HepG2 (cell line): Measurements from ENCODE around the gene KCNMB2. TPM values are rescaled to one million over a fixed set of nuclear protein-coding genes. Genes with fewer than 3 reads are reported as not detected.

Source experiments
- ATAC-seq: fragments of 200-7000 bp; cut with Tn5 transposase; 3 replicates; pipeline ENCODE4 v1.9.1; 2020; ENCODE audit warnings: mild to moderate bottlenecking, moderate library complexity
- BruUV-seq: library from RNA; stranded (reverse); fragments of 400-500 nt; replicated peaks from 2 replicates; lab custom pipeline; 2021; lab: Mats Ljungman, UMichigan
- CTCF ChIA-PET: fragments of 300-600 bp; formaldehyde crosslinking; extraction: SDS; loops from one replicate; lab custom pipeline; 2021; ENCODE audit warnings: low total read pairs, inconsistent platforms, low intra/inter-chr PET ratio; lab: Yijun Ruan, JAX
- POLR2A ChIA-PET: fragments of 350-600 bp; sonication (Branson Sonifier 250); formaldehyde crosslinking; loops from one replicate; lab custom pipeline; 2020; ENCODE audit warnings: antibody characterized with exemption, inconsistent platforms; lab: Yijun Ruan, JAX
- DNase-seq: peaks from one replicate; pipeline ENCODE4 v3.0.0-alpha.2; 2015; ENCODE audit warnings: low spot score
- FAIRE-seq: peaks from 3 replicates; lab custom pipeline; 2011; peaks lifted over from hg19 to GRCh38; lab: Jason Lieb, UNC
- H2AFZ ChIP-seq: one replicate; pipeline ENCODE4 v1.6.1; 2011; ENCODE audit warnings: low read length, inconsistent platforms
- H3K27ac ChIP-seq: fragments of 300-600 bp; 3 replicates; pipeline ENCODE4 v1.8.0; 2011; ENCODE audit warnings: mixed run types, mild to moderate bottlenecking, mixed read lengths, low read length, inconsistent platforms; ENCODE audit not compliant: insufficient read depth; ENCODE audit errors: extremely low read length
- H3K27me3 ChIP-seq, 2 experiments: fragments of 200-600 bp in 1 of 2; 2 replicates in 1 of 2; 3 replicates in 1 of 2; pipeline versions ENCODE4 v1.6.0 to v1.8.0; 2011; ENCODE audit warnings: low read length in 2 of 2, mild to moderate bottlenecking in 2 of 2, moderate library complexity in 2 of 2, inconsistent platforms in 1 of 2; ENCODE audit not compliant: insufficient read depth in 2 of 2, control insufficient read depth in 1 of 2
- H3K36me3 ChIP-seq, 2 experiments: fragments of 200-600 bp in 1 of 2; replicated peaks in 1 of 2; 2 replicates in 1 of 2; 3 replicates in 1 of 2; pipeline versions ENCODE4 v1.5.1 to v1.8.0; 2011; ENCODE audit warnings: low read length in 2 of 2, inconsistent platforms in 1 of 2; ENCODE audit not compliant: insufficient read depth in 2 of 2, control insufficient read depth in 1 of 2
- H3K4me1 ChIP-seq: 2 replicates; pipeline ENCODE4 v1.5.1; 2012; ENCODE audit warnings: low read length, inconsistent platforms; ENCODE audit not compliant: insufficient read depth
- H3K4me2 ChIP-seq: 2 replicates; pipeline ENCODE4 v1.6.0; 2011; ENCODE audit warnings: low read depth, low read length, inconsistent platforms
- H3K4me3 ChIP-seq, 3 experiments: fragments of 200-600 bp in 1 of 3; sonication (generic), shearing (Covaris generic) in 1 of 3; replicated peaks in 1 of 3; 2 replicates each; pipeline ENCODE4 v1.5.1; 2011 to 2016; ENCODE audit warnings: low read length in 3 of 3, inconsistent platforms in 2 of 3, low read depth in 2 of 3, mild to moderate bottlenecking in 2 of 3, control low read depth in 1 of 3, mixed read lengths in 1 of 3; ENCODE audit not compliant: insufficient read depth in 1 of 3
- H3K79me2 ChIP-seq: one replicate; pipeline ENCODE4 v1.6.1; 2011; ENCODE audit warnings: low read length, inconsistent platforms; ENCODE audit not compliant: insufficient read depth
- H3K9ac ChIP-seq: 2 replicates; pipeline ENCODE4 v1.6.0; 2011; ENCODE audit warnings: mild to moderate bottlenecking, low read depth, low read length, inconsistent platforms; ENCODE audit not compliant: insufficient read depth
- H3K9me3 ChIP-seq: 2 replicates; pipeline ENCODE4 v1.5.1; 2012; ENCODE audit warnings: mild to moderate bottlenecking, low read length
- H4K20me1 ChIP-seq: 2 replicates; pipeline ENCODE4 v1.6.0; 2011; ENCODE audit warnings: inconsistent platforms, mild to moderate bottlenecking, low read length, moderate library complexity; ENCODE audit not compliant: insufficient read depth
- DR1 ChIP-seq: sonication (generic); formaldehyde crosslinking; IDR thresholded peaks from 2 replicates; pipeline ENCODE4 v1.8.0; 2021; ENCODE audit warnings: mild to moderate bottlenecking, missing genetic modification reagents, inconsistent platforms
- EED ChIP-seq: sonication (generic); formaldehyde crosslinking; IDR thresholded peaks from 2 replicates; pipeline ENCODE4 v1.5.0; 2020; ENCODE audit warnings: mild to moderate bottlenecking, missing genetic modification reagents
- GTF2F1 ChIP-seq: fragments of 150-350 bp; IDR thresholded peaks from 2 replicates; pipeline ENCODE4 v1.6.1; 2014; ENCODE audit warnings: low read length
- NAIF1 ChIP-seq: sonication (generic); formaldehyde crosslinking; IDR thresholded peaks from 2 replicates; pipeline ENCODE4 v1.5.0; 2020; ENCODE audit warnings: mild to moderate bottlenecking, missing genetic modification reagents, borderline replicate concordance
- TBL1XR1 ChIP-seq: fragments of 150-350 bp; IDR thresholded peaks from 2 replicates; pipeline ENCODE4 v1.6.1; 2014; ENCODE audit warnings: borderline replicate concordance, low read length; ENCODE audit not compliant: partially characterized antibody
- TCF12 ChIP-seq, 2 experiments: fragments of 450-650 bp in 1 of 2; sonication (generic) in 1 of 2; formaldehyde crosslinking in 1 of 2; IDR thresholded peaks; 2 replicates each; pipeline versions ENCODE4 v1.6.1 to v1.8.0; 2017 to 2022; ENCODE audit warnings: antibody characterized with exemption in 1 of 2, mild to moderate bottlenecking in 1 of 2, missing genetic modification reagents in 1 of 2, moderate library complexity in 1 of 2
- ZFP82 ChIP-seq: sonication (generic); formaldehyde crosslinking; IDR thresholded peaks from 2 replicates; pipeline ENCODE4 v1.5.1; 2020; ENCODE audit warnings: mild to moderate bottlenecking, missing genetic modification reagents, borderline replicate concordance
- ZNF331 ChIP-seq: sonication (generic); formaldehyde crosslinking; IDR thresholded peaks from 2 replicates; pipeline ENCODE4 v1.4.0; 2020; ENCODE audit warnings: missing genetic modification reagents
- ZNF607 ChIP-seq: sonication (generic); formaldehyde crosslinking; IDR thresholded peaks from 2 replicates; pipeline ENCODE4 v1.5.1; 2020; ENCODE audit warnings: missing genetic modification reagents, mild to moderate bottlenecking, borderline replicate concordance
- whole genome bisulfite sequencing: methylation state at CpG from one replicate; pipeline ENCODE4 v1.1.6; 2017; ENCODE audit warnings: low lambda C conversion rate; 5-methylcytosine and 5-hydroxymethylcytosine counted together
- in situ Hi-C: cut with HindIII; loops from 2 replicates; pipeline ENCODE4 v1.10.0; 2017; ENCODE audit warnings: low pct_unique_long_range_greater_than_20kb; ENCODE audit not compliant: extremely low pct_ligation_motif_present
- intact Hi-C: fragments of 100-400 bp; cut with micrococcal nuclease; formaldehyde crosslinking; loops from one replicate; pipeline ENCODE4 v1.10.0; 2022; ENCODE audit not compliant: unreplicated experiment
- polyA plus RNA-seq, 8 experiments: library from polyadenylated mRNA; depleted of rRNA in 3 of 8; stranded (reverse) in 7 of 8; unstranded in 1 of 8; fragments of >200 nt; fragmentation: Illumina TruSeq in 4 of 8; extraction: Trizol in 4 of 8; gene quantifications; 2 replicates each; pipeline versions ENCODE4 v1.2.1 to v1.2.3, GENCODE V29; 2011 to 2016; ENCODE audit warnings: low read depth in 4 of 8, missing spikeins in 1 of 8, mixed read lengths in 1 of 8; ENCODE audit not compliant: insufficient read depth in 1 of 8
- total RNA-seq, 5 experiments: library from RNA; depleted of rRNA; stranded (reverse); fragments of >200 nt; fragmentation: Illumina TruSeq; extraction: Trizol; gene quantifications; 2 replicates each; pipeline ENCODE4 v1.2.3, GENCODE V29; 2016; ENCODE audit warnings: low read depth in 1 of 5
- TF ChIP-seq, protein P1 (sequence below): sonication (generic); formaldehyde crosslinking; IDR thresholded peaks from 2 replicates; pipeline ENCODE4 v1.4.0; 2020; ENCODE audit warnings: mild to moderate bottlenecking, missing genetic modification reagents, borderline replicate concordance
- TF ChIP-seq, protein P2 (sequence below): sonication (generic); formaldehyde crosslinking; IDR thresholded peaks from 2 replicates; pipeline ENCODE4 v1.4.0; 2020; ENCODE audit warnings: missing genetic modification reagents
- TF ChIP-seq, protein P3 (sequence below): sonication (generic); formaldehyde crosslinking; IDR thresholded peaks from 2 replicates; pipeline ENCODE4 v1.5.0; 2020; ENCODE audit warnings: mild to moderate bottlenecking, missing genetic modification reagents
- TF ChIP-seq, protein P4 (sequence below): sonication (generic); formaldehyde crosslinking; IDR thresholded peaks from 2 replicates; pipeline ENCODE4 v1.4.0; 2020; ENCODE audit warnings: missing genetic modification reagents

Gene KCNMB2
- total and polyA plus RNA-seq, 2 of the 13 experiments (the other 11 are each of a cell fraction or from before 2014, with no cell fraction given) = not detected

DNA sequence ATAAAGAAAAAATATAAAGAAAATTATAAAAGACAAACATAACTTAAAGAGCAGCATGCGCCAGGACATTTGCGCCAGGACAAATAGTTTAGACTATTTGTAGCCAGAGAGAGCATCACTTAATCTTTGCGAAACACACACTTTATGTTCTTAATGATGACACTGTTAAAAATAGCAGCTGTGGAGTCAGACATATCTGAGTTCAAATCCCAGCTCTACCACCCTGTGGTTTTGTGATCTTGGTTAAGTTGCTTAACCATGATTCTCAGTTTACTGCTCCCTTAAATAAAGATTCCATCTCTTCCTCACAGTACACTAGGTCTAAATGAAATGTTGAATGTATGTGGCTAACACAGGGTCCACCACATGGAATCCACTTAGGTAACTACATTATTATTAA lies 31.4 kb downstream of the KCNMB2 start (continued):
- TF ChIP-seq, protein P1, sequence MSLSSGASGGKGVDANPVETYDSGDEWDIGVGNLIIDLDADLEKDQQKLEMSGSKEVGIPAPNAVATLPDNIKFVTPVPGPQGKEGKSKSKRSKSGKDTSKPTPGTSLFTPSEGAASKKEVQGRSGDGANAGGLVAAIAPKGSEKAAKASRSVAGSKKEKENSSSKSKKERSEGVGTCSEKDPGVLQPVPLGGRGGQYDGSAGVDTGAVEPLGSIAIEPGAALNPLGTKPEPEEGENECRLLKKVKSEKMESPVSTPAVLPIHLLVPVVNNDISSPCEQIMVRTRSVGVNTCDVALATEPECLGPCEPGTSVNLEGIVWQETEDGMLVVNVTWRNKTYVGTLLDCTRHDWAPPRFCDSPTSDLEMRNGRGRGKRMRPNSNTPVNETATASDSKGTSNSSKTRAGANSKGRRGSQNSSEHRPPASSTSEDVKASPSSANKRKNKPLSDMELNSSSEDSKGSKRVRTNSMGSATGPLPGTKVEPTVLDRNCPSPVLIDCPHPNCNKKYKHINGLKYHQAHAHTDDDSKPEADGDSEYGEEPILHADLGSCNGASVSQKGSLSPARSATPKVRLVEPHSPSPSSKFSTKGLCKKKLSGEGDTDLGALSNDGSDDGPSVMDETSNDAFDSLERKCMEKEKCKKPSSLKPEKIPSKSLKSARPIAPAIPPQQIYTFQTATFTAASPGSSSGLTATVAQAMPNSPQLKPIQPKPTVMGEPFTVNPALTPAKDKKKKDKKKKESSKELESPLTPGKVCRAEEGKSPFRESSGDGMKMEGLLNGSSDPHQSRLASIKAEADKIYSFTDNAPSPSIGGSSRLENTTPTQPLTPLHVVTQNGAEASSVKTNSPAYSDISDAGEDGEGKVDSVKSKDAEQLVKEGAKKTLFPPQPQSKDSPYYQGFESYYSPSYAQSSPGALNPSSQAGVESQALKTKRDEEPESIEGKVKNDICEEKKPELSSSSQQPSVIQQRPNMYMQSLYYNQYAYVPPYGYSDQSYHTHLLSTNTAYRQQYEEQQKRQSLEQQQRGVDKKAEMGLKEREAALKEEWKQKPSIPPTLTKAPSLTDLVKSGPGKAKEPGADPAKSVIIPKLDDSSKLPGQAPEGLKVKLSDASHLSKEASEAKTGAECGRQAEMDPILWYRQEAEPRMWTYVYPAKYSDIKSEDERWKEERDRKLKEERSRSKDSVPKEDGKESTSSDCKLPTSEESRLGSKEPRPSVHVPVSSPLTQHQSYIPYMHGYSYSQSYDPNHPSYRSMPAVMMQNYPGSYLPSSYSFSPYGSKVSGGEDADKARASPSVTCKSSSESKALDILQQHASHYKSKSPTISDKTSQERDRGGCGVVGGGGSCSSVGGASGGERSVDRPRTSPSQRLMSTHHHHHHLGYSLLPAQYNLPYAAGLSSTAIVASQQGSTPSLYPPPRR (CRISPR knock-in tag) = no peak
- TF ChIP-seq TCF12 (IDR thresholded peaks at IDR 0.05) (no peak), TCF12 (CRISPR knock-in tag; IDR thresholded peaks at IDR 0.05) (no peak), ZNF607 (CRISPR knock-in tag) (no peak)

DNA sequence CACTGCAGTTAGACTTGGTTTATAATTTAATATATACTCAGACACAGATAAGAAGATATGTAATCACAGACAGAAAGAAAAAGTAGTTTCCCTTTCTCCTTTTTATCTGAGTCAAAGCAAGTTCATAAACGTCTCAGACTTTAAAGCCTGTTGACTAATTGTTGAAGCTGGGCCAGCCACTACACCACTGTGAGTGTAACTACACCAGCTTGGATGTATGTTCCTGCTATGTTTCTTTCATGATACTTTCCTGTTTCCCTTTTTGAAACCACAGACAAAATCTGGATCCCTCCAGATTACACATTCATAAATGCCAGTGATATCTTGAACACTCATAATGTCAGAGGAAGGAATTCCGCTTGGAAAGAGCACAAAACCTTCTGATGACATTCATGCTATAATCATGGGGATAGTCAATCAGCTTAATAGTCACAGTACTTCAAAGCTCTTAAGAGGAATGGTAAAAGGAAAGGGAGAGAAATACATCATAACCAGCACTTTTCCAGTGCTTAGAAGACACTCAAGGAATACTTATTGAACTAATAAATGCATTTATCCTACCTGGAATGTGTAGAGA lies 32.0 kb downstream of the KCNMB2 start:
- H3K9ac ChIP-seq = no peak overlapping the region
- DNase-seq (no peak), FAIRE-seq (no peak), ATAC-seq (no peak)
- H3K79me2 ChIP-seq = no peaks in the 10 kb centered on the region
- H3K4me2 ChIP-seq = no peak overlapping the region
- POLR2A ChIA-PET = no interaction called here
- no peak overlapping the region for H2AFZ ChIP-seq
- no TSS peak for BruUV-seq
- in situ Hi-C loops = no loop called here
- H3K4me3 ChIP-seq = no peak overlapping the region
- no peaks in the 10 kb centered on the region for H3K4me1 ChIP-seq
- WGBS = 0% methylated on average over 2 of the region's 2 CpGs
- H3K27me3 ChIP-seq = no peaks in the 10 kb centered on the region
- intact Hi-C loops = no loop called here
- H3K36me3 ChIP-seq = no peaks in the 10 kb centered on the region
- H3K27ac ChIP-seq = no peak overlapping the region
- H4K20me1 ChIP-seq = no peaks in the 10 kb centered on the region
- H3K9me3 ChIP-seq = no peaks in the 10 kb centered on the region
- CTCF ChIA-PET = no interaction called here
- TF ChIP-seq ZNF331 (CRISPR knock-in tag) (no peak), EED (CRISPR knock-in tag) (no peak), DR1 (CRISPR knock-in tag) (no peak), ZFP82 (CRISPR knock-in tag) (no peak), TBL1XR1 (no peak), GTF2F1 (no peak), NAIF1 (CRISPR knock-in tag) (no peak)
- TF ChIP-seq, protein P2, sequence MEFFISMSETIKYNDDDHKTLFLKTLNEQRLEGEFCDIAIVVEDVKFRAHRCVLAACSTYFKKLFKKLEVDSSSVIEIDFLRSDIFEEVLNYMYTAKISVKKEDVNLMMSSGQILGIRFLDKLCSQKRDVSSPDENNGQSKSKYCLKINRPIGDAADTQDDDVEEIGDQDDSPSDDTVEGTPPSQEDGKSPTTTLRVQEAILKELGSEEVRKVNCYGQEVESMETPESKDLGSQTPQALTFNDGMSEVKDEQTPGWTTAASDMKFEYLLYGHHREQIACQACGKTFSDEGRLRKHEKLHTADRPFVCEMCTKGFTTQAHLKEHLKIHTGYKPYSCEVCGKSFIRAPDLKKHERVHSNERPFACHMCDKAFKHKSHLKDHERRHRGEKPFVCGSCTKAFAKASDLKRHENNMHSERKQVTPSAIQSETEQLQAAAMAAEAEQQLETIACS (CRISPR knock-in tag) = no peak
- TF ChIP-seq, protein P3, sequence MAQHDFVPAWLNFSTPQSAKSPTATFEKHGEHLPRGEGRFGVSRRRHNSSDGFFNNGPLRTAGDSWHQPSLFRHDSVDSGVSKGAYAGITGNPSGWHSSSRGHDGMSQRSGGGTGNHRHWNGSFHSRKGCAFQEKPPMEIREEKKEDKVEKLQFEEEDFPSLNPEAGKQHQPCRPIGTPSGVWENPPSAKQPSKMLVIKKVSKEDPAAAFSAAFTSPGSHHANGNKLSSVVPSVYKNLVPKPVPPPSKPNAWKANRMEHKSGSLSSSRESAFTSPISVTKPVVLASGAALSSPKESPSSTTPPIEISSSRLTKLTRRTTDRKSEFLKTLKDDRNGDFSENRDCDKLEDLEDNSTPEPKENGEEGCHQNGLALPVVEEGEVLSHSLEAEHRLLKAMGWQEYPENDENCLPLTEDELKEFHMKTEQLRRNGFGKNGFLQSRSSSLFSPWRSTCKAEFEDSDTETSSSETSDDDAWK (CRISPR knock-in tag) = no peak
- TF ChIP-seq, protein P4, sequence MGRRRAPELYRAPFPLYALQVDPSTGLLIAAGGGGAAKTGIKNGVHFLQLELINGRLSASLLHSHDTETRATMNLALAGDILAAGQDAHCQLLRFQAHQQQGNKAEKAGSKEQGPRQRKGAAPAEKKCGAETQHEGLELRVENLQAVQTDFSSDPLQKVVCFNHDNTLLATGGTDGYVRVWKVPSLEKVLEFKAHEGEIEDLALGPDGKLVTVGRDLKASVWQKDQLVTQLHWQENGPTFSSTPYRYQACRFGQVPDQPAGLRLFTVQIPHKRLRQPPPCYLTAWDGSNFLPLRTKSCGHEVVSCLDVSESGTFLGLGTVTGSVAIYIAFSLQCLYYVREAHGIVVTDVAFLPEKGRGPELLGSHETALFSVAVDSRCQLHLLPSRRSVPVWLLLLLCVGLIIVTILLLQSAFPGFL (CRISPR knock-in tag) = no peak
